ES-I3 (cell line): ENCODE measurements around the gene CASP7.

Experiments
- H3K36me3 ChIP-seq: 2 replicates; pipeline ENCODE4 v1.6.1; 2013; ENCODE audit warnings: mild to moderate bottlenecking, low read length, control low read depth, moderate library complexity; ENCODE audit not compliant: insufficient read depth
- H3K4me1 ChIP-seq: 2 replicates; pipeline ENCODE4 v1.6.1; 2013; ENCODE audit warnings: mild to moderate bottlenecking, control low read depth, low read length; ENCODE audit not compliant: insufficient read depth
- H3K9ac ChIP-seq: 2 replicates; pipeline ENCODE4 v1.6.1; 2013; ENCODE audit warnings: low read depth, mild to moderate bottlenecking, low read length, moderate library complexity
- H3K9me3 ChIP-seq: 2 replicates; pipeline ENCODE4 v1.6.1; 2013; ENCODE audit warnings: mild to moderate bottlenecking, low read length, moderate library complexity; ENCODE audit not compliant: control insufficient read depth, insufficient read depth

The CASP7 gene

DNA sequence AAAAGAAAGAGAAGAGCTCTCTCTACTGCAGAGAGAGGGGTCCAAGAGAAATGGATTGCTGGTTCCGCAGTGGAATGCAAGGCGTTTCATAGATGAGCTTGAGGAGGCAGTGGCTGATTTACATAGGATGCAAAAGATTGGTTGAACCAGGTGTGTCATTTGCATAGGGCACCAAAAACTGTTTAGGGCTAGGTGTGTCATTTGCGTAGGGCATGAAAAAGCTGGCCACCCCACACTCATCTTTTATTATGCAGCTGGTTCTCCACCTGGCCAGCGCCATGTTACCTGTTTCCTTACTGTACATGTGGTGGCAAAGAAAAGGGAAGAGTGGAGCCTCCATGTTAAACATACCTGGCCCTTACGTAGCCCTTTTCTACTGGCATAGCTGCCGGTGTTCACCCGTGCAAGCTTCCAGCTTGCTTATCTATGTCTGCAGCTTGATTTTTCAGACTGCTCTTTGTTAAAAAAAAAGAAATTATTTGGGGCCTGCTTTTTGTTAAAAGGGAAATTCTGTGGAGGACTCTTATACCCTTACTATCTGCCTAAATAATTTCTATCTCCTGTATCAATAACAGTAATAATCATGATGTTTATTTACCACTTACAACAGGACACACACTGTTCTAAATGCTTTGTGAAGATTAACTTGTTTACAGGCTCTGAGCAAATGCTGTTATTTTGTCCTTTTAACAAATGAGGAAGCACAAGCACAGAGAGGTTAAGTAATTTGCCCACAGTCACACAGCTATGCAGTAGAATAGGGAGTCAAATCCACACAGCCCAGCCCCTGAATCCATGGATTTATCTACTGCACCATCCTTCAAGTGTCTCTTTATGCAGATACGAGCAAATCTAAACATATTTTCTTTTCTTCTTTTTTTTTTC, 33.3 kb downstream of the CASP7 start:
- Histone ChIP-seq H3K9ac (no peak overlapping the region), H3K9me3 (no peaks in the 10 kb centered on the region), H3K36me3 (no peaks in the 10 kb centered on the region), H3K4me1 (peaks cover 34% of the 10 kb centered on the region)

DNA sequence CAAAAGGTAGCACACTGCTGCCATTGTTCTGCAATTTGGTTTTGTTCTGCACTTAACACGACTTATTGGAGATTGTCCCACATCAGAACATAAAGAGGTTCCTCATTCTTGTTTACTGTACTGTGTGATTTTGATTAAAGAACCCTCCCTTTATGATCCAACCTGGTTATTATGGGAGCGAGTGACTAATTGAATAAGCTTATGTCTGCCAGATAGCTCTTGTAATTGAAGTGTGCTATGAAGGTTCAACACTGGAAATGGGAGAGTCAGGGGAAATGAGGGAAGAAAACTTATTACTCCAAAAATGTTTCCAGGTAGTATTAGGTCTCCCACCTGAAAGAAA, 33.9 kb downstream of the CASP7 start:
- Histone ChIP-seq H3K4me1 (peaks cover 34% of the 10 kb centered on the region), H3K36me3 (no peaks in the 10 kb centered on the region), H3K9me3 (no peaks in the 10 kb centered on the region), H3K9ac (no peak overlapping the region)

DNA sequence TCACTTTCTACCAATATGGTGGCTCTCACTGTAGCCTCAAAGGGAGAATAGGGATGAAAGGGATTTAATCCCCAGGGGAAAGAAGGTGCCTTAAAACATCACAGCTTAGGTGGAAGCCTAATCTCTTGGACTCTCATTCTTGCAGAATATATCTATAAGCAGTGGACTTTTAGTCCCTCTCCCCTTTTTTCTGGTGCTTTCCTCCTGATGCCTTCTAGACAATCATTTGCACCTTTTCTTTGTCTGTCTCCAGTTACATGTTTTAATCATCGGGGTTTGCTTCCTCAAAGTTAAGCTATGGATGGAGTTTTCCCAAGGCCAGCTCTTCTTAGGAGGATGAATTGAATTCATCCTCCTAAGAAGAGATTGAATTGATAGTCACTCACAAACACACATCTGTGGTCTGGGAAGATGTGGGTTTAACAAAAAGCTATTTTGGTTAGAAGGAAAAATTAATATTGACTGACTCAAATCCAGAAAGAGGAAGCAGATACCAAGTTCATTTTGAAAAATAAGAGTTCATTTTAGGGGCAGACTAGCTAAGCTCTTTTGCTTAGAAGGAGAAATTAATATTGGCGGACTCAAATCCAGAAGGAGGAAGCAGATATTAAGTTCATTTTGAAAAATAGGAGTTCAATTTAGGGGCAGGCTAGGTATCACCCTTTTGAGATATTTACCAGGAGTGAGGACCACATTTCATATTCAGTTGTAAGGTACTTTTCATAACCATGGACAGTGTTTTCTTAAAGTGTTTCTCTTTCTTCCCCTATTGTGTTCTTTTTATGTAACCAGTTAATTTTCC, 36.6 kb downstream of the CASP7 start:
- no peaks in the 10 kb centered on the region for H3K36me3 ChIP-seq
- no peak overlapping the region for H3K9ac ChIP-seq
- no peaks in the 10 kb centered on the region for H3K9me3 ChIP-seq
- peaks cover 13% of the 10 kb centered on the region for H3K4me1 ChIP-seq

DNA sequence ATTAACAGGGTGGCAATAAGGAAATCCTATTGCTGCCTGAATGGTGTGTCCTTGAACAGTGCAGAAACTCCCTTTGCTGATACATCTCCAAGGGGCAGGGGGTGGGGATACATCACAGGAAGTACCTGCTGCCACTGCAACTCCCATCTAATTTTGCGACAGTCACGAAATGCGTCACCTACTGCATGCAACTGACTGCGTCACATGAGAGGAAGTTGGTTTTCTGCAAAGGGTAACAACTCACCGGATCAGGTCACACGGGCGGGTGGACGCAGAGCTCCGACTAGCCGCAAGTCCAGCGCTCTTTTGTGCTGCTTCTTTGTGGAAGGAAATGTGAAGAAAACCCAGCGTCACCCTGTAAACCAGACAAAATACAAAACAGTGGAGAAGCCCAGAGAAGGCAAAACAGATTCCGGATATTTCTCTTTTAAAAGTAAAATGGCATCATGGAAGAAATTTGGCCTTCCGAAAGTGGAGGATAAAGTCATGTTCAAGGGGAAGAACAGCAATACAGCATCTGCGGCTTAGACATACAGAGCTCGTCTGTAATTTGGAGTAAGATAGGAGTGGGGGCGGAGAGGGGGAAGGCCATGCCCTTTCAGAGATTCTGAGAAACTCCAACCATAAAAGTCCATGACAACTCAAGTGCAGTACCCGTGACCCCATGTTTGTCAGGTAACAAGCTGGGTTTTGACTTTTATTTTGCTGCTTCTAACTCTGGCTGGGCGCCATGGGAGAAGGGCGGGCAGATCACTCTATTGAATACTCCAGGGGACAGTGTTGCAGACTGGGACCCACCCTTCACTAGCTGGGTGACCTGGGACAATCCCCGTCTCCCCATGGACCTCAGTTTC, 39.5 kb downstream of the CASP7 start:
- no peaks in the 10 kb centered on the region for H3K9me3 ChIP-seq
- no peaks in the 10 kb centered on the region for H3K36me3 ChIP-seq
- no peaks in the 10 kb centered on the region for H3K4me1 ChIP-seq
- H3K9ac ChIP-seq = no peak overlapping the region

DNA sequence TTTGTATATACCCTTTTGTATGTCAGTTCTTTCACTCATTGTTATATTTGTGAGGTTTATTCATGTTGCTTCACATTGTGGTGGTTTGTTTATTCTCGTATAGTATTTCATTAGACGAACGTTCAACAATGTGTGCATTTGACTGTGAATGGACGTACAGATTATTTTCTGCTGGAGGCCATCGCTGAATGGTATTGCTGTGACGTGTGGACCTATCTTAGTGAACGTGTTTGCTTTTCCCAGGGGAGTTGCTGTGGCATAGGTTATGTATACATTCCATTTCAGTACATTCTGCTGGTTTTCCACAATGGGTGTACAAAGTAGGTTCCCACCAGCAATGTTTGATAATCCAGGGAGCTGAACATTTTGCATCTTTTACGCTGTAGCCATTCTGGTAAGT, 40.7 kb downstream of the CASP7 start:
- no peaks in the 10 kb centered on the region for H3K9me3 ChIP-seq
- no peaks in the 10 kb centered on the region for H3K4me1 ChIP-seq
- H3K9ac ChIP-seq = no peak overlapping the region
- H3K36me3 ChIP-seq = no peaks in the 10 kb centered on the region

DNA sequence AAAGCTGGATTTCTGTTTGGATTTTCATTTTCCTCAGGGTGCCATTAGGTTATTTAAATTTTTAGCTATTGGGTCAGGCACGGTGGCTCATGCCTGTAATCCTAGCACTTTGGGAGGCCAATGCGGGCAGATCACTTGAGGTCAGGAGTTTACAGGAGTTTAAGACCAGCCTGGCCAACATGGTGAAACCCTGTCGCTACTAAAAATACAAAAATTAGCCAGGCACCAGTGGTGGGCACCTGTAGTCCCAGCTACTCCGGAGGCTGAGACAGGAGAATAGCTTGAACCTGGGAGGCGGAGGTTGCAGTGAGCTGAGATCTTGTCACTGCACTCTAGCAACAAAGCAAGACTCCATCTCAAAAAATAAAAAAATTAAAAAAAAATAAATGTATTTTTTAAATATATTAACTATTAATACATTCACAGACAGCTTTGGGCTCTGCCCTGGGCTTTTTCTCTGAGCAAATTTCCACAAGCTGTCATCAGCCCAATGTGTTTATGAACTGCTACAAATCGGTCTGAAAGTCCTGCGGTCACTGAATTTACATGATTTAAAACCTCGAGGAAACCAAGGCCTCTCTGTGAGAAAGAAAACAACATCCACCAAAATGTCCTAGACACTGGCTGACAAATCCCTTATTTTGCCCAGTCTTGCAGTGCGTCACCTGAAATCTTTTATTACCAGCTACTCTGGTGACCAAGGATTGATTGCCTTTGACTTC, 52.6 kb downstream of the CASP7 start:
- Histone ChIP-seq H3K9ac (no peak overlapping the region), H3K36me3 (no peaks in the 10 kb centered on the region), H3K4me1 (no peaks in the 10 kb centered on the region), H3K9me3 (no peaks in the 10 kb centered on the region)

DNA sequence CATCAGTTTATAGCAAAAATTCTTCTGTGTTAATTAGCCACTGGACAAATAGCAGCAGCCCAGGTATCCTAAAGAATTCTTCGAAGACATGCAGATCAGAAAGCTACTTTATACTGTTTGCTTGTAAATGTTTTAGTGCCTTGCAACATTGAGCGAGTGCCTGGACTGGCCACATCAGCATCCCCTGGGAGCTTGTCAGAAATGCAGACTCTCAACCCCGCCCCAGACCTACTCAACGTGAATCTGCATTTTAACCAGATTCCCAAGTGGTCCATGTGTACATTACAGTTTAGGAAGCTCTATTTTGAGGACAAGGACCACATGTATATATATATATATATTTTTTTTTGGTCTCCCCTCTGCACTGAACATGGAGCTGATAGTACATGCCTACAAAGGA, 53.3 kb downstream of the CASP7 start:
- Histone ChIP-seq H3K9ac (no peak overlapping the region), H3K9me3 (no peaks in the 10 kb centered on the region), H3K4me1 (no peaks in the 10 kb centered on the region), H3K36me3 (no peaks in the 10 kb centered on the region)

DNA sequence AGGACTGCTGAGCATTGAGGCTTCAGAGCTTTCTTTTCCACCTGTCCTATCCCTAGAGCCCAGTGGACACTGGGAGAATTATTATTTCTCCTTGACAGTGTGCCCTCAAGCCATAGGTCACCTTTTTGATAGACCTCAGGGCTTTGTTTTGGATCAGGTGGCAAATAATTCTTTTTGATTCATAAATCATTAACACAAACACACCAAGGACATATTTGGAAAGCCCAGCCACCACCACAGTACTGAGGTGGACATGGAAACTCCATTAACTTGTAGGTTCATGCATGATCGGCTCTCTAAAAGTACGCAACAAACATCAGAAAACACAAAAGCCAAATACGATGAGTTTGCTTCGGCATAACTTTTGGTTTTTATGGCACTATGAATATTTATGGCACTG, 53.9 kb downstream of the CASP7 start:
- no peaks in the 10 kb centered on the region for H3K36me3 ChIP-seq
- H3K4me1 ChIP-seq = no peaks in the 10 kb centered on the region
- H3K9me3 ChIP-seq = no peaks in the 10 kb centered on the region
- no peak overlapping the region for H3K9ac ChIP-seq

DNA sequence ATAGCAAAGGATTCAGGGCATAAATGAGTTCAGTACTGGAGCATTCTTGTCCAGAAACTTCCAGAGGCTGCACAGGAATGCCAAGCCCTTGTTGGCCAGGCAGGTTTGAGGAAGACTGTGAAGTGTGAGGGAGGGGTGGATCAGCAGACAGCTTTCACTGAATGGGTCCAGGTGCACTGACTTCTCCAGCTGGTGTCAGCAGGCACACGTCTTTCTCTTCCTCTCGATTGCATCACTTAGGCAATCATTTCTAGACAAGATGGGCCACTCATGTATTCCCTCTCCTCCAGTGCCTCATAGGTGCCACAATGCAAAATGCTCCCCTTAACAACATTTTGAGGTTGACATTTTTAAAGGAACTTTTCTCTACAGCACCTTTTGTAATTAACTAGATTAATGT, 56.2 kb downstream of the CASP7 start:
- H3K9me3 ChIP-seq = no peaks in the 10 kb centered on the region
- H3K36me3 ChIP-seq = no peaks in the 10 kb centered on the region
- no peak overlapping the region for H3K9ac ChIP-seq
- no peaks in the 10 kb centered on the region for H3K4me1 ChIP-seq

DNA sequence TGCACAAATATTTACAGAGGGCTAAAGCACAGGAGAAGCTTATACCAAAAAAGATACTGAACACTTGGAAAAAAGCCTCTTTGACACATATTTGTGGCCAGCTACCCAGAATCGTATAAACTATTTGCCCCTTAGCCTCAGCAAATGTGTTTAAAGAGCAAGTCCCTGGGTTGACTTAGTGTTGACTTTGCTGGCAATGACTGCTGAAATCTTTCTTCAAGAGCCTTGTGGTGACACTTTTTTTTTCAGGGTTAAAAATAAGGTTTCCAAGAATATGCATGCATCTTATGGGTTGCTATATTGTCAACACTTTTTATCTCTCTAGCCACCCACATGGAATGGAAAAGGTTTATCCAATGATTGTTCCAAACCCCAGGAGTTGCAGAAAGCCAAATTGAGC, 56.9 kb downstream of the CASP7 start:
- no peak overlapping the region for H3K9ac ChIP-seq
- H3K9me3 ChIP-seq = no peaks in the 10 kb centered on the region
- no peaks in the 10 kb centered on the region for H3K36me3 ChIP-seq
- no peaks in the 10 kb centered on the region for H3K4me1 ChIP-seq

DNA sequence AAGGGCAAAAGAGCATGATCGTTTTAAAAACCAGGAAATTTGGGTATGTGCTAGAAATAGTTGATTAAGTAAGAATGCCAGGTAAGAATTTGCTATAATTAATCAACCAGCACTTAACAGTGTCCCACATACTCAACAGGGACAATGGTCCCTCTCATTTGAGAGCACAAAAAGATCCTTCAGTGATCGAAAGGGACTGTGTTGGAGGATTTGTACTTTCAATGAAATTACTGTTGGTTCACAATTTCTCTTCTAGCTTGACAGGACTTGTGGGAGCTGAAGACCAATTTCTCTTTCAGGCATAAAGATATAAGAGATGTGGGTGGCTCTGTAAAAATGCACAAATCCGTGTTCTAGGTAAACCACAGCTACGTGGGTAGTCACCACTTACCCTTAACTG, 59.3 kb downstream of the CASP7 start:
- Histone ChIP-seq H3K4me1 (no peaks in the 10 kb centered on the region), H3K9me3 (no peaks in the 10 kb centered on the region), H3K36me3 (no peaks in the 10 kb centered on the region)

DNA sequence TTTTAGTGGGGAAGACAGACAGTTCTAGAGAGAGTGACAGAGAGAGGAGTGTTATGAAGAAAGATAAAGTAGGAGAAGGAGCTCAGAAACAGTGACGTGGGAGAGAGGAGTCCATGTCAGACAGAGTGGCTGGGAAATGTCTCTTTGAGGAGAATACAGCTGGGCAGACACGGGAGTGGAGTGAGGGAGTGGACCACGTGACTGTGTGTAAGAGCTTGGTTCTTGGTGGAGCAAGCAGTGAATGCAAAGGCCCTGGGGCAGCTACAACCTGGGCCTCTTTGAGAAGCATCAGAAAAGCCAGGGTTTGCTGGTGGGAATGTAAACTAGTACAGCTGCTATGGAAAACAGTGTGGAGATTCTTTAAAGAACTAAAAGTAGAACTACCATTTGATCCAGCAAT, 59.9 kb downstream of the CASP7 start:
- H3K4me1 ChIP-seq = no peaks in the 10 kb centered on the region
- no peaks in the 10 kb centered on the region for H3K9me3 ChIP-seq
- no peaks in the 10 kb centered on the region for H3K36me3 ChIP-seq
- no peak overlapping the region for H3K9ac ChIP-seq

More for the DNA sequence above, 59.3 kb downstream of the CASP7 start:
- H3K9ac ChIP-seq = no peak overlapping the region

DNA sequence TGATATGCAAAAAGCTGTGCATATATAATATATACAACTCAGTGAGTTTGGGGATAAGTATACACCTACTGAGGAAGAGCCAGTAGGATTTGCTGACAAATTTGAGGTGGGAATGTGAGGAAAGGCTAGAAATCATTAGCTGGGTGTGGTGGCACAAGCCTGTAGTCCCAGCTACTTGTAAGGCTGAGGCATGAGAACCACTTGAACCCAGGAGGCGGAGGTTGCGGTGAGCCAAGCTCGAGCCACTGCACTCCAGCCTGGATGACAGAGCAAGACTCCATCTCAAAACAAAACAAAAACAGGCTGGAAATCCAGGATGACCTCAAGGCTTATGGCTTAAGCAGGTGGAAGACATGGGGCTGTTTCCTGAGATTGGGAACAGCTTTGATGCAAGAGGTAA, 61.1 kb downstream of the CASP7 start:
- Histone ChIP-seq H3K9ac (no peak overlapping the region), H3K36me3 (no peaks in the 10 kb centered on the region), H3K9me3 (no peaks in the 10 kb centered on the region), H3K4me1 (no peaks in the 10 kb centered on the region)

DNA sequence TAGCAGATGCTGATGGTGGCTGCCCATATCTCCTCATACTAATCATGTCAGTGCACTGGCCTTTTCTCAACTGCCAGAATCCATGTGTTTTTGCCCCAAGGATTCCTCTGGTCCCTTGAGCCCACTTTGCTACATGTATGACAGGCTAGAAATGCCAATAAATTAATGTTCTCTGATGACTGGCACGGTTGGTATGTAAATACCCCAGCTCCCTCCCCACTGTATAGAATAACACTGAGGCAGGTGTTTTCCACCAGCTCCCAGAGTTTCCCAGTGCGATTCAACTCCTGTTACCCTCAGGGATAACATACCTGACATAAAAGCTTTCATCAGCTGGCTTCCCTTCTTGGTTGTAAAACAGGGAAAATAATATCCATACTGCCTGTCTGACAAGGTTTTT, 62.8 kb downstream of the CASP7 start:
- Histone ChIP-seq H3K9me3 (no peaks in the 10 kb centered on the region), H3K9ac (no peak overlapping the region), H3K36me3 (no peaks in the 10 kb centered on the region), H3K4me1 (no peaks in the 10 kb centered on the region)
